GM12878 (cell line): ENCODE data around the gene ABL2.

ENCODE experiments used
- CTCF ChIP-seq, 3 experiments: IDR thresholded peaks in 2 of 3; conservative IDR thresholded peaks in 1 of 3; 2 replicates each; pipeline ENCODE4 v1.5.1; 2011; ENCODE audit warnings: low read depth in 3 of 3, low read length in 3 of 3, mild to moderate bottlenecking in 3 of 3, control low read depth in 2 of 3, moderate library complexity in 2 of 3, inconsistent platforms in 1 of 3, mixed read lengths in 1 of 3; ENCODE audit not compliant: control insufficient read depth in 2 of 3, insufficient read depth in 1 of 3; ENCODE audit errors: extremely low read depth in 1 of 3
- EZH2 ChIP-seq: IDR thresholded peaks from 2 replicates; pipeline ENCODE4 v1.6.1; 2012; ENCODE audit warnings: low read depth, mild to moderate bottlenecking, control low read depth, inconsistent platforms, low read length, borderline replicate concordance; ENCODE audit not compliant: control insufficient read depth
- FOXM1 ChIP-seq: IDR thresholded peaks from 2 replicates; pipeline ENCODE4 v1.6.1; 2012; ENCODE audit warnings: low read depth, mild to moderate bottlenecking, inconsistent platforms, low read length, moderate library complexity
- GABPA ChIP-seq: IDR thresholded peaks from 2 replicates; pipeline ENCODE4 v1.6.1; 2014; ENCODE audit warnings: antibody characterized with exemption, low read depth, mild to moderate bottlenecking, inconsistent platforms
- MXI1 ChIP-seq: fragments of 150-350 bp; IDR thresholded peaks from 2 replicates; pipeline ENCODE4 v1.6.1; 2011; ENCODE audit warnings: low read depth, mild to moderate bottlenecking, inconsistent platforms, low read length, improper control_type of control experiment
- NBN ChIP-seq: fragments of 450-650 bp; IDR thresholded peaks from 2 replicates; pipeline ENCODE4 v1.6.1; 2016
- POLR2AphosphoS5 ChIP-seq: IDR thresholded peaks from 2 replicates; pipeline ENCODE4 v1.6.1; 2011; ENCODE audit warnings: mild to moderate bottlenecking, low read length, inconsistent platforms
- ZZZ3 ChIP-seq: IDR thresholded peaks from 2 replicates; pipeline ENCODE4 v1.6.1; 2011; ENCODE audit warnings: low read depth; ENCODE audit not compliant: control insufficient read depth, insufficient read length

- TF ChIP-seq MXI1 (no peak), ZZZ3 (no peak), POLR2AphosphoS5 (no peak), GABPA (no peak), CTCF (IDR thresholded peaks at IDR 0.05 in 2 of 3, conservative IDR thresholded peaks at IDR 0.05 in 1 of 3; ENCODE audit: control insufficient read depth in 2 of 3, extremely low read depth in 1 of 3, insufficient read depth in 1 of 3, low read depth in 3 of 3, low read length in 3 of 3) (no peak), NBN (no peak), EZH2 (no peak), FOXM1 (no peak)
Measured at GRCh38 chr1:179151908-179152682, 77.4 kb downstream of the ABL2 start.
